HG02759 (cell line): ENCODE results near the gene MRPS25.

Experiments
- ATAC-seq: cut with Tn5 transposase; IDR thresholded peaks from one replicate; pipeline ENCODE4 v1.9.1; 2021; ENCODE audit warnings: mild to moderate bottlenecking, moderate library complexity; ENCODE audit not compliant: unreplicated experiment

Gene MRPS25

GRCh38 chr3:15083252-15083651 is 18.1 kb upstream of the MRPS25 start:
- ATAC-seq: no peak

- no peak for ATAC-seq
These were observed 17.0 kb upstream of the MRPS25 start for GRCh38 chr3:15081960-15082664.

- ATAC-seq: no peak
These were observed 14.0 kb upstream of the MRPS25 start for GRCh38 chr3:15079091-15079490.

- no peak for ATAC-seq
These were observed 9.4 kb upstream of the MRPS25 start for GRCh38 chr3:15074500-15074899.

GRCh38 chr3:15071699-15072098 is 6.6 kb upstream of the MRPS25 start:
- no peak for ATAC-seq

- no peak for ATAC-seq
These were observed 4.3 kb upstream of the MRPS25 start for GRCh38 chr3:15069441-15069840.

GRCh38 chr3:15066467-15066866 is 1.4 kb upstream of the MRPS25 start:
- no peak for ATAC-seq

GRCh38 chr3:15065550-15066007 is 464 bp upstream of the MRPS25 start:
- no peak for ATAC-seq

- peak; percentile 30 for ATAC-seq
These were observed 748 bp downstream of the MRPS25 start for GRCh38 chr3:15064299-15064834.

GRCh38 chr3:15063656-15064286 is 1.3 kb downstream of the MRPS25 start:
- no peak for ATAC-seq

- ATAC-seq: no peak
These were observed 1.9 kb downstream of the MRPS25 start for GRCh38 chr3:15063238-15063637.

- ATAC-seq: no peak
These were observed 5.1 kb downstream of the MRPS25 start for GRCh38 chr3:15060029-15060428.

GRCh38 chr3:15056676-15057404 is 8.3 kb downstream of the MRPS25 start:
- ATAC-seq: no peak

- ATAC-seq: peak; percentile 41
These were observed 10.0 kb downstream of the MRPS25 start for GRCh38 chr3:15055019-15055557.

- no peak for ATAC-seq
These were observed 11.6 kb downstream of the MRPS25 start for GRCh38 chr3:15053541-15053940.

- no peak for ATAC-seq
These were observed 12.5 kb downstream of the MRPS25 start for GRCh38 chr3:15052335-15053242.

GRCh38 chr3:15051531-15051930 is 13.6 kb downstream of the MRPS25 start:
- peak; percentile 57 for ATAC-seq

- peak; percentile 85 for ATAC-seq
These were observed 14.6 kb downstream of the MRPS25 start for GRCh38 chr3:15050405-15051092.

- no peak for ATAC-seq
These were observed 15.5 kb downstream of the MRPS25 start for GRCh38 chr3:15049584-15049983.

- ATAC-seq: no peak
These were observed 19.4 kb downstream of the MRPS25 start for GRCh38 chr3:15045667-15046066.
